SK-N-SH (cell line): ENCODE results near the gene GRIK3. TPM values are rescaled to one million over a fixed set of nuclear protein-coding genes. Genes with fewer than 3 reads are reported as not detected.

Experiments
- CTCF ChIA-PET: fragments of 300-600, 350-600 bp; formaldehyde crosslinking; extraction: SDS; loops from one replicate; lab custom pipeline; 2021; lab: Yijun Ruan, JAX
- POLR2A ChIA-PET: fragments of 350-600 bp; sonication (Branson Sonifier 250); formaldehyde crosslinking; extraction: SDS; loops from one replicate; lab custom pipeline; 2020; ENCODE audit warnings: antibody characterized with exemption, inconsistent platforms; lab: Yijun Ruan, JAX
- DNase-seq: peaks from one replicate; pipeline ENCODE4 v3.0.0; 2012
- H2AFZ ChIP-seq: fragments of 200-600 bp; sonication (generic); 2 replicates; pipeline ENCODE4 v1.8.1; 2016; ENCODE audit warnings: antibody characterized with exemption, mild to moderate bottlenecking, low read depth
- H3F3A ChIP-seq: fragments of 200-600 bp; sonication (generic); replicated peaks from 2 replicates; pipeline ENCODE3; 2016; ENCODE audit warnings: antibody characterized with exemption, mild to moderate bottlenecking; ENCODE audit not compliant: insufficient read depth
- H3K27ac ChIP-seq, 2 experiments: fragments of 200-500 bp in 1 of 2; fragments of 200-600 bp in 1 of 2; sonication (Bioruptor generic) in 1 of 2; sonication (generic), shearing (Covaris generic) in 1 of 2; 2 replicates each; pipeline versions ENCODE4 v1.5.1 to v1.6.1; 2014 to 2016; ENCODE audit warnings: low read depth in 2 of 2, inconsistent platforms in 1 of 2, low read length in 1 of 2, mild to moderate bottlenecking in 1 of 2, mixed read lengths in 1 of 2
- H3K27me3 ChIP-seq: fragments of 200-600 bp; sonication (generic), shearing (Covaris generic); 2 replicates; pipeline ENCODE4 v1.6.1; 2016; ENCODE audit warnings: mixed run types; ENCODE audit not compliant: insufficient read depth
- H3K36me3 ChIP-seq, 2 experiments: fragments of 200-500 bp in 1 of 2; fragments of 200-600 bp in 1 of 2; sonication (Bioruptor generic) in 1 of 2; sonication (generic) in 1 of 2; replicated peaks in 1 of 2; 2 replicates each; pipeline versions ENCODE3 to v1.5.1; 2014 to 2016; ENCODE audit warnings: low read length in 1 of 2, mild to moderate bottlenecking in 1 of 2; ENCODE audit not compliant: insufficient read depth in 2 of 2, control insufficient read depth in 1 of 2
- H3K4me1 ChIP-seq, 2 experiments: fragments of 200-500 bp in 1 of 2; fragments of 200-600 bp in 1 of 2; sonication (Bioruptor generic) in 1 of 2; sonication (generic), shearing (Covaris generic) in 1 of 2; 2 replicates each; pipeline versions ENCODE4 v1.5.1 to v1.6.1; 2014 to 2016; ENCODE audit warnings: low read depth in 1 of 2, low read length in 1 of 2, mixed run types in 1 of 2; ENCODE audit not compliant: insufficient read depth in 2 of 2, control insufficient read depth in 1 of 2
- H3K4me2 ChIP-seq: fragments of 200-600 bp; sonication (generic), shearing (Covaris generic); 2 replicates; pipeline ENCODE4 v1.6.1; 2017; ENCODE audit warnings: mixed run types
- H3K4me3 ChIP-seq, 2 experiments: fragments of 200-500 bp in 1 of 2; fragments of 200-600 bp in 1 of 2; sonication (Bioruptor generic) in 1 of 2; sonication (generic), shearing (Covaris generic) in 1 of 2; 2 replicates each; pipeline versions ENCODE4 v1.5.1 to v1.8.1; 2014 to 2016; ENCODE audit warnings: low read depth in 2 of 2, inconsistent platforms in 1 of 2, low read length in 1 of 2, mild to moderate bottlenecking in 1 of 2, mixed read lengths in 1 of 2, moderate library complexity in 1 of 2
- H3K79me2 ChIP-seq: fragments of 200-600 bp; sonication (generic); 2 replicates; pipeline ENCODE4 v1.8.1; 2017; ENCODE audit warnings: mild to moderate bottlenecking; ENCODE audit not compliant: insufficient read depth
- H3K9ac ChIP-seq: fragments of 200-600 bp; sonication (generic); 2 replicates; pipeline ENCODE4 v1.6.1; 2017; ENCODE audit warnings: mixed run types
- H3K9me2 ChIP-seq: fragments of 200-600 bp; sonication (generic); 2 replicates; pipeline ENCODE4 v1.6.1; 2017; ENCODE audit warnings: mixed run types
- H3K9me3 ChIP-seq: fragments of 200-600 bp; sonication (generic); 2 replicates; pipeline ENCODE4 v1.6.1; 2017; ENCODE audit warnings: mixed run types, mild to moderate bottlenecking, moderate library complexity
- H4K20me1 ChIP-seq: fragments of 200-600 bp; sonication (generic); 2 replicates; pipeline ENCODE4 v1.6.1; 2017; ENCODE audit warnings: mild to moderate bottlenecking, mixed run types; ENCODE audit not compliant: insufficient read depth
- FOSL2 ChIP-seq: IDR thresholded peaks from 2 replicates; pipeline ENCODE4 v1.4.0; 2012; ENCODE audit warnings: low read depth, mild to moderate bottlenecking, moderate library complexity, borderline replicate concordance
- GABPA ChIP-seq: IDR thresholded peaks from 2 replicates; pipeline ENCODE4 v1.4.0; 2012; ENCODE audit warnings: low read depth, mild to moderate bottlenecking
- GATA2 ChIP-seq: sonication (generic); formaldehyde crosslinking; IDR thresholded peaks from 2 replicates; pipeline ENCODE4 v1.5.0; 2020; ENCODE audit warnings: mild to moderate bottlenecking, missing genetic modification reagents
- JUND ChIP-seq: IDR thresholded peaks from 2 replicates; pipeline ENCODE4 v1.4.0; 2012
- MXI1 ChIP-seq: IDR thresholded peaks from 2 replicates; pipeline ENCODE4 v1.6.1; 2012; ENCODE audit warnings: mild to moderate bottlenecking, low read depth, low read length, improper control_type of control experiment
- NFIC ChIP-seq: IDR thresholded peaks from 2 replicates; pipeline ENCODE4 v1.4.0; 2012; ENCODE audit warnings: borderline replicate concordance
- NRF1 ChIP-seq: IDR thresholded peaks from 2 replicates; pipeline ENCODE4 v1.6.1; 2012; ENCODE audit warnings: low read depth, mild to moderate bottlenecking, low read length
- RCOR1 ChIP-seq: fragments of 150-350 bp; IDR thresholded peaks from 2 replicates; pipeline ENCODE4 v1.6.1; 2017; ENCODE audit warnings: antibody characterized with exemption, low read length
- SIN3A ChIP-seq: IDR thresholded peaks from 2 replicates; pipeline ENCODE4 v1.6.1; 2012; ENCODE audit warnings: low read depth, mild to moderate bottlenecking, low read length, moderate library complexity, borderline replicate concordance
- SMC3 ChIP-seq: IDR thresholded peaks from 2 replicates; pipeline ENCODE4 v1.6.1; 2012; ENCODE audit warnings: low read depth, low read length, improper control_type of control experiment
- TAF1 ChIP-seq: IDR thresholded peaks from 2 replicates; pipeline ENCODE4 v1.6.1; 2012; ENCODE audit warnings: low read depth, mild to moderate bottlenecking, low read length, moderate library complexity, borderline replicate concordance
- TCF12 ChIP-seq: IDR thresholded peaks from 2 replicates; pipeline ENCODE4 v1.4.0; 2012
- YY1 ChIP-seq: IDR thresholded peaks from 2 replicates; pipeline ENCODE4 v1.4.0; 2012; ENCODE audit warnings: low read depth, mild to moderate bottlenecking
- WGBS: methylation state at CpG from one replicate; pipeline ENCODE4 v1.1.6; 2017; ENCODE audit warnings: low lambda C conversion rate; 5-methylcytosine and 5-hydroxymethylcytosine counted together
- polyA plus RNA-seq, 3 experiments: library from polyadenylated mRNA; depleted of rRNA; stranded (reverse); fragments of >200 nt; gene quantifications; 2 replicates each; pipeline ENCODE4 v1.2.3, GENCODE V29; 2012
- TF ChIP-seq, protein P1 (sequence below): fragments of 150-350 bp; IDR thresholded peaks from 2 replicates; pipeline ENCODE4 v1.6.1; 2017; ENCODE audit warnings: antibody characterized with exemption, low read length, low read depth, borderline replicate concordance

Gene GRIK3
- not detected in 2 replicates for polyA plus RNA-seq (2012; rRNA removed)
- polyA plus RNA-seq (2012; cell fraction: cytosol; rRNA removed) = under 0.01 TPM in 1 of 2 replicates, not detected in the other
- polyA plus RNA-seq (2012; cell fraction: nucleus; rRNA removed) = not detected in 2 replicates

DNA sequence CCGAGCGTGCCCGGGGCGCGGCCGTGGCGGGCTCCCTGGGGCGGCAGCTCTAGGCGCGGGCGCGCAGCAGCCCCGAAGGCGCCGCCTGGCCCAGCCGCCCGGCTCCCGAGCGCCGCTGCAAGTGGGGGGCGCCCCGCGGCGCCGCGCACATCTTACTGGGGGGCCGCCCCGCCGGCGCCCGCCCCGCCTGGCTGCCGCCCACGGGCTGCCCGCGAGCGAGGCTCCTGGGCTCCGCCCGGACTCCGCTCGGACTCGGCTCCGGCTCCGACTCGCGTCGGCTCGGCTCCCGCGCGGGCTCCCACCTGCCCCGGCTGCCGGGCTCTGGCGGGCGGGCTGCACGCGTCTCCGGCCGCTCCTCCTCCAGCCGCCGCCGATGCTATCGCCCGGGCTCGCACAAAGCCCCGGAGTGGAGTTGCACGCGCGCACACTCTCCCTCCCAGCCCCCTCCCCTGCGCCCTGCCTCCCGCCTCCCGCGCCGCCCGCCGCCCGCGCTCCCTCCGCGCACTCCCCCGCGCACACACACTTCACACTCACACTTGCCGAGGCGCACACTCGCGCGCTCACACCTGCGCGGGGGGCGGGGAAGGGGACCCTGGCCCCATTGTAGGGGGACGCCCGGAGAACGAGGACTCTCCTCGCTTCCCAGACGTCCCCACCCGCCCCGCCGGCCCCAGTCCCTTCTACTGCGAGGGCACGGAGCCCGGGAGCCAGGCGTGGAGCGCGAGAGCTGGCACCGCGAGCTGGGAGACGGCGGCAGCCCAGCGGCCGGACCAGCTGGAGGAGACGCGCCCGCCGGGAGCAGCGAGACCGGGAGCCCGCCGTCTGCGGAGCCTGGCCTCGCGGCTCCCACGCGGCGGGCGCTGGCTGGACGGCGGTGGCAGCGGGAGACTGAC lies at the start of gene GRIK3:
Gene GRIK3, minus strand, starts transcription at position 395 of the 893 bp plus-strand sequence. CDS start 407 bp downstream, outside the sequence.
- Histone ChIP-seq H3K9me3 (no peaks in the 10 kb centered on the region), H3K4me2 (no peak within 1 kb of the TSS), H3K79me2 (no peaks in the 10 kb centered on the region), H3K36me3 (no peaks in the 10 kb centered on the region), H3K4me1 (peaks cover 0 to 4% of the 10 kb centered on the region in 2 experiments; a peak in 1 of 4 replicates), H3K9ac (no peak within 1 kb of the TSS), H3K9me2 (no peaks in the 10 kb centered on the region), H3K27ac (no peak within 1 kb of the TSS), H2AFZ (no peak within 1 kb of the TSS), H4K20me1 (no peaks in the 10 kb centered on the region), H3K27me3 (0 out of 2 replicates have a peak, but pooled peaks cover 5% of the 10 kb centered on the region), H3F3A (no peaks in the 10 kb centered on the region), H3K4me3 (no peak within 1 kb of the TSS; a peak in 1 of 4 replicates)
- 24% methylated on average over 23 of the region's 128 CpGs for WGBS
- ChIA-PET POLR2A (no interaction called here), CTCF (interaction anchor here (0.8 to 3.0 kb wide), 9 partner anchors 9 to 459 kb away, joined by 3 to 21 read pairs (median 5); no protein-coding TSS in a partner anchor)
- TF ChIP-seq GABPA (no peak), GATA2 (CRISPR knock-in tag) (peak; percentile 69), TCF12 (no peak)
- DNase-seq = peak; percentile 90

DNA sequence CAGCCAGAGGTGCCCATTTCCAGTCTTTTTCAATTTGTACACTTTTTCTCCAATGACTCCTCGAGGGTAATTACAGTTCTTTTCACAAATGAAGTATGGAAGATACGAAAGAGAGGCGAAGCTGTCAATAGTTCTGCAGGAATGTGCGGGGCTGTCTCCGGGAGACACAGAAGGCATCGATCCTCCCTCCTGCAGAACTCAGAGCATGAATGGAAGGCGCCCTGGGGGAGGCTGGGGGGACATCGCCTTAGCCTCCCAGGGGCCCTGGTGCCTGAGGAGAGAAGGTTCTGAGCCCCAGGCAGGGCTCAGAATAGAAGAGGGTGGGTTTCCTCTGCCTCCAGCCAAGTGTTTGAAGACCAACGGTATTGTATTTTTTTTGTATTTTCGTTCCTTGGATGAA lies 49.7 kb upstream of the GRIK3 start:
- H3K27me3 ChIP-seq = no peaks in the 10 kb centered on the region
- H3K36me3 ChIP-seq = no peaks in the 10 kb centered on the region
- no peaks in the 10 kb centered on the region for H4K20me1 ChIP-seq
- no peak overlapping the region for H3K4me3 ChIP-seq
- H3K4me2 ChIP-seq = no peak overlapping the region
- no peak for TF ChIP-seq SMC3
- TF ChIP-seq, protein P1, sequence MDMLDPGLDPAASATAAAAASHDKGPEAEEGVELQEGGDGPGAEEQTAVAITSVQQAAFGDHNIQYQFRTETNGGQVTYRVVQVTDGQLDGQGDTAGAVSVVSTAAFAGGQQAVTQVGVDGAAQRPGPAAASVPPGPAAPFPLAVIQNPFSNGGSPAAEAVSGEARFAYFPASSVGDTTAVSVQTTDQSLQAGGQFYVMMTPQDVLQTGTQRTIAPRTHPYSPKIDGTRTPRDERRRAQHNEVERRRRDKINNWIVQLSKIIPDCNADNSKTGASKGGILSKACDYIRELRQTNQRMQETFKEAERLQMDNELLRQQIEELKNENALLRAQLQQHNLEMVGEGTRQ = no peak
- TF ChIP-seq MXI1 = no peak
- TF ChIP-seq TAF1 = no peak
- no peak for TF ChIP-seq RCOR1
- TF ChIP-seq JUND = no peak
- TF ChIP-seq YY1 = no peak
- no peak for TF ChIP-seq FOSL2
- no peak for TF ChIP-seq SIN3A
- no peak for TF ChIP-seq NRF1
- TF ChIP-seq NFIC = no peak
- TF ChIP-seq, all 33 proteins: peak for 0
- H3K9me3 ChIP-seq = no peaks in the 10 kb centered on the region
- no peak overlapping the region for H3K9ac ChIP-seq
- no peaks in the 10 kb centered on the region for H3K4me1 ChIP-seq
- 51% methylated on average over 7 of the region's 10 CpGs for WGBS
- ChIA-PET POLR2A (no interaction called here), CTCF (interaction anchor here (1.5 kb wide), 1 partner anchor 350 kb away, joined by 4 read pairs; no protein-coding TSS in a partner anchor)
- no peaks in the 10 kb centered on the region for H3K79me2 ChIP-seq
- no peaks in the 10 kb centered on the region for H3K9me2 ChIP-seq
- H3F3A ChIP-seq = no peaks in the 10 kb centered on the region
- H2AFZ ChIP-seq = no peak overlapping the region
- no peak for DNase-seq
- no peak overlapping the region for H3K27ac ChIP-seq
